ENCODE data around the gene PROC. TPM values are rescaled to one million over a fixed set of nuclear protein-coding genes. Genes with fewer than 3 reads are reported as not detected.
A peak's percentile ranks its signal among the peaks of the same experiment; 100 is the strongest.

PROC gene
- total and polyA plus RNA-seq, 2 of the 4 experiments (the other 2 are of a cell fraction): 0.07 TPM; not detected in 1

DNA sequence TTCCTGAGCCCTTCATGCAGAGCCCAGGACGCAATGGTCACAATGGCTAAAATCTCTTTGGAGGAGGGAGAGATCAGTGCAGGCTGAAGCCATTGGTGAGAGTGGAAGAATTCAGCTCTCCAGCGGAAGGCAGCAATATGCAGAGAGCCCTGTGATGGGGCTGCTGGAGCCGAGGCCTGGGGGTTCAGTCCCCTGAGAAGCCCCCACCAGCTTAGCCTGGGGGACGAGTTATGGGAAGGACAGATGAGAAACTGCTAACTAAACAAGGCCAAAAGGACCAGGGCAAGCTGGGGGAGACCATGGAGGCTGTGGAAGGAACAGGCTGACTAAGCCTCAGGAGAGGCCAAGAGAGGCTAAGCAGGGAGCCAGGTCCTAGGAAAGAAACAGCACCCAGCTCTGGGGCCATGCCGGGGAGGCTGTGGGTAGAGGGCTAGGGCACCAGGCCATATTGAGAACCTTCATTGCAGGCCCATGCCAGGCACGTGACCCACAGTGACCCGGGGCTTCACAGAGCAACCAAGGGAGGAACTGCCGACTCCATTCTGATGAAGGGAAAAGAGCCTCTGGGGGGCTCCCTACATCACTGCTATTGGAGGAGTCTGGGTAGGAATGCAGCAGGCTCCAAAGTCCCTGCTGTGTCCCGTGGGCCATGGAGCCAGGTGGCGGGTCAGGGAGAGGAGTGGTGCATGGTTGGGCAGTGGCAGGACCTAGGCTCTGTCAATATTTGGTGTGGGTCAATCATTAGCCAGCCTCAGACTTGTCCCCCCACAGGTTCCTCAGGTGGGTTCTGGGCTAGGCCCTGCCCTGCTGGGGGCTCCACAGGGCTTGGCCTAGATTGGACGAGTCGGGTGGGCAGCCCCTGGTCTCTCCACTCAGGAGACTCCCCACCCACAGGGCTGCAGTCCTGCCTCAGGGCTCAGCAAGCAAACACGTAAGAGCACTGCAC is 19.8 kb downstream of the PROC start:
- in situ Hi-C loops (cut with MboI; ENCODE audit: low sequenced_read_pairs): no loop called here
- Histone ChIP-seq H3K23ac (ENCODE audit: low read depth, low read length) (no peak overlapping the region), H3K36me3 (ENCODE audit: control insufficient read depth, insufficient read depth, low read length) (no peaks in the 10 kb centered on the region), H3K4me2 (ENCODE audit: low read depth, low read length) (no peak overlapping the region), H4K91ac (ENCODE audit: insufficient read depth, low read depth, low read length) (no peak overlapping the region), H2BK120ac (ENCODE audit: low read depth, low read length) (no peak overlapping the region), H3K27me3 (ENCODE audit: control insufficient read depth, insufficient read depth, low read length) (no peaks in the 10 kb centered on the region; the same call in 1 of the 2 replicates), H2AK5ac (ENCODE audit: low read depth, low read length) (no peak overlapping the region), H2BK15ac (ENCODE audit: low read depth, low read length) (no peak overlapping the region), H2AFZ (replicated peaks; ENCODE audit: low read length, poor library complexity) (no peak overlapping the region), H3K18ac (ENCODE audit: low read depth, low read length) (no peak overlapping the region), H2BK20ac (ENCODE audit: low read depth, low read length) (no peak overlapping the region), H4K20me1 (ENCODE audit: insufficient read depth, low read length) (no peaks in the 10 kb centered on the region), H3K4me3 (ENCODE audit: insufficient read depth, low read depth, low read length) (no peak overlapping the region), H3K9me3 (ENCODE audit: control insufficient read depth, insufficient read depth, low read length) (peaks cover 8% of the 10 kb centered on the region), H3K79me1 (ENCODE audit: low read depth in 1 of 2, low read length in 2 of 2) (no peaks in the 10 kb centered on the region), H2AK9ac (replicated peaks; ENCODE audit: low read depth, low read length, poor library complexity) (peak overlapping the region; percentile 28), H3K56ac (ENCODE audit: extremely low read depth, insufficient read depth, low read length) (no peak overlapping the region), H2BK5ac (ENCODE audit: low read depth, low read length, poor library complexity, severe bottlenecking) (no peak overlapping the region), H3K9ac (ENCODE audit: low read depth, low read length) (no peak overlapping the region), H3K4me1 (ENCODE audit: control insufficient read depth, insufficient read depth, low read length) (no peaks in the 10 kb centered on the region), H3K14ac (replicated peaks; ENCODE audit: low read depth, low read length) (no peak overlapping the region), H3K9me1 (ENCODE audit: insufficient read depth, low read length) (no peaks in the 10 kb centered on the region), H4K5ac (ENCODE audit: low read depth, low read length) (no peak overlapping the region), H3K4ac (ENCODE audit: low read depth, low read length) (no peak overlapping the region), H4K8ac (ENCODE audit: low read depth in 2 of 2, low read length in 2 of 2) (no peak overlapping the region), H3K27ac (ENCODE audit: insufficient read depth, low read length) (no peak overlapping the region)
- ATAC-seq (ENCODE audit: low read depth) (no peak), DNase-seq (no peak)
- ChIA-PET CTCF (no interaction called here), POLR2A (ENCODE audit: unreplicated experiment) (no interaction called here)
- WGBS, 2 experiments (ENCODE audit: extremely low coverage in 2 of 2, insufficient read length in 1 of 2): 100% methylated on average over 1 of the region's 13 CpGs; no CpG with 5 or more reads in 1 of the 2 experiments
- TF ChIP-seq MAFK (IDR thresholded peaks at IDR 0.05; ENCODE audit: low read depth, low read length): no peak
- TF ChIP-seq MAZ (IDR thresholded peaks at IDR 0.05; ENCODE audit: borderline replicate concordance, low read depth, low read length): no peak
- no peak for TF ChIP-seq CEBPB (IDR thresholded peaks at IDR 0.05; ENCODE audit: low read depth, low read length)
- TF ChIP-seq RCOR1 (IDR thresholded peaks at IDR 0.05; ENCODE audit: insufficient replicate concordance, low read length): no peak
- no peak for TF ChIP-seq MXI1 (IDR thresholded peaks at IDR 0.05; ENCODE audit: borderline replicate concordance, low read depth, low read length)
- no peak for TF ChIP-seq FOS (IDR thresholded peaks at IDR 0.05; ENCODE audit: low read depth, low read length)
- no peak for TF ChIP-seq RFX5 (IDR thresholded peaks at IDR 0.05; ENCODE audit: low read depth, low read length)
- TF ChIP-seq RAD21 (IDR thresholded peaks at IDR 0.05; ENCODE audit: low read length): no peak
- TF ChIP-seq CHD1 (IDR thresholded peaks at IDR 0.05; ENCODE audit: low read depth, low read length): no peak
- no peak for TF ChIP-seq POLR2A (IDR thresholded peaks at IDR 0.05; ENCODE audit: low read depth, low read length)
- TF ChIP-seq, protein P1, sequence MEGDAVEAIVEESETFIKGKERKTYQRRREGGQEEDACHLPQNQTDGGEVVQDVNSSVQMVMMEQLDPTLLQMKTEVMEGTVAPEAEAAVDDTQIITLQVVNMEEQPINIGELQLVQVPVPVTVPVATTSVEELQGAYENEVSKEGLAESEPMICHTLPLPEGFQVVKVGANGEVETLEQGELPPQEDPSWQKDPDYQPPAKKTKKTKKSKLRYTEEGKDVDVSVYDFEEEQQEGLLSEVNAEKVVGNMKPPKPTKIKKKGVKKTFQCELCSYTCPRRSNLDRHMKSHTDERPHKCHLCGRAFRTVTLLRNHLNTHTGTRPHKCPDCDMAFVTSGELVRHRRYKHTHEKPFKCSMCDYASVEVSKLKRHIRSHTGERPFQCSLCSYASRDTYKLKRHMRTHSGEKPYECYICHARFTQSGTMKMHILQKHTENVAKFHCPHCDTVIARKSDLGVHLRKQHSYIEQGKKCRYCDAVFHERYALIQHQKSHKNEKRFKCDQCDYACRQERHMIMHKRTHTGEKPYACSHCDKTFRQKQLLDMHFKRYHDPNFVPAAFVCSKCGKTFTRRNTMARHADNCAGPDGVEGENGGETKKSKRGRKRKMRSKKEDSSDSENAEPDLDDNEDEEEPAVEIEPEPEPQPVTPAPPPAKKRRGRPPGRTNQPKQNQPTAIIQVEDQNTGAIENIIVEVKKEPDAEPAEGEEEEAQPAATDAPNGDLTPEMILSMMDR (conservative IDR thresholded peaks at IDR 0.05; ENCODE audit: low read depth, low read length): no peak
- TF ChIP-seq, protein P2, sequence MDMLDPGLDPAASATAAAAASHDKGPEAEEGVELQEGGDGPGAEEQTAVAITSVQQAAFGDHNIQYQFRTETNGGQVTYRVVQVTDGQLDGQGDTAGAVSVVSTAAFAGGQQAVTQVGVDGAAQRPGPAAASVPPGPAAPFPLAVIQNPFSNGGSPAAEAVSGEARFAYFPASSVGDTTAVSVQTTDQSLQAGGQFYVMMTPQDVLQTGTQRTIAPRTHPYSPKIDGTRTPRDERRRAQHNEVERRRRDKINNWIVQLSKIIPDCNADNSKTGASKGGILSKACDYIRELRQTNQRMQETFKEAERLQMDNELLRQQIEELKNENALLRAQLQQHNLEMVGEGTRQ (IDR thresholded peaks at IDR 0.05; ENCODE audit: low read depth, low read length): no peak
- TF ChIP-seq SMC3 (IDR thresholded peaks at IDR 0.05; ENCODE audit: low read depth, low read length): no peak
- TF ChIP-seq BHLHE40 (IDR thresholded peaks at IDR 0.05; ENCODE audit: low read depth, low read length): no peak
- intact Hi-C loops (cut with micrococcal nuclease): no loop called here
- dilution Hi-C loops (cut with HindIII; ENCODE audit: low sequenced_read_pairs, unreplicated experiment): no loop called here
- BruUV-seq (replicated peaks): no TSS peak

Measured in IMR-90 (cell line).